OCI-LY3 (cell line): ENCODE data around the gene HSF2BP.

Experiments
- EZH2phosphoT487 ChIP-seq: fragments of 200-600 bp; shearing (Covaris generic); IDR thresholded peaks from 2 replicates; pipeline ENCODE4 v1.6.1; 2018; ENCODE audit warnings: antibody characterized with exemption, mixed run types, low read depth
- TF ChIP-seq, protein P1 (sequence below): fragments of 200-600, 300-600 bp; sonication (generic); IDR thresholded peaks from 2 replicates; pipeline ENCODE4 v1.5.1; 2014; ENCODE audit warnings: antibody characterized with exemption, low read length, low read depth

- TF ChIP-seq, protein P1, sequence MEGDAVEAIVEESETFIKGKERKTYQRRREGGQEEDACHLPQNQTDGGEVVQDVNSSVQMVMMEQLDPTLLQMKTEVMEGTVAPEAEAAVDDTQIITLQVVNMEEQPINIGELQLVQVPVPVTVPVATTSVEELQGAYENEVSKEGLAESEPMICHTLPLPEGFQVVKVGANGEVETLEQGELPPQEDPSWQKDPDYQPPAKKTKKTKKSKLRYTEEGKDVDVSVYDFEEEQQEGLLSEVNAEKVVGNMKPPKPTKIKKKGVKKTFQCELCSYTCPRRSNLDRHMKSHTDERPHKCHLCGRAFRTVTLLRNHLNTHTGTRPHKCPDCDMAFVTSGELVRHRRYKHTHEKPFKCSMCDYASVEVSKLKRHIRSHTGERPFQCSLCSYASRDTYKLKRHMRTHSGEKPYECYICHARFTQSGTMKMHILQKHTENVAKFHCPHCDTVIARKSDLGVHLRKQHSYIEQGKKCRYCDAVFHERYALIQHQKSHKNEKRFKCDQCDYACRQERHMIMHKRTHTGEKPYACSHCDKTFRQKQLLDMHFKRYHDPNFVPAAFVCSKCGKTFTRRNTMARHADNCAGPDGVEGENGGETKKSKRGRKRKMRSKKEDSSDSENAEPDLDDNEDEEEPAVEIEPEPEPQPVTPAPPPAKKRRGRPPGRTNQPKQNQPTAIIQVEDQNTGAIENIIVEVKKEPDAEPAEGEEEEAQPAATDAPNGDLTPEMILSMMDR: no peak
- TF ChIP-seq EZH2phosphoT487: no peak
Observed at GRCh38 chr21:43575473-43575844, 83.8 kb downstream of the HSF2BP start.
